Left ventricle myocardium inferior (tissue), 1 donor: ENCODE results near the gene GPR50. TPM values are rescaled to one million over a fixed set of nuclear protein-coding genes. Genes with fewer than 3 reads are reported as not detected.

Experiments used
- DNase-seq: peaks from one replicate; pipeline ENCODE4 v3.0.0-alpha.2; 2020
- H3K27ac ChIP-seq: fragments of 200-600 bp; replicated peaks from 2 replicates; pipeline ENCODE4 v1.8.0; 2021
- H3K27me3 ChIP-seq: fragments of 200-600 bp; 2 replicates; pipeline ENCODE4 v1.8.0; 2021; ENCODE audit warnings: low read depth
- H3K36me3 ChIP-seq: fragments of 200-600 bp; 2 replicates; pipeline ENCODE4 v1.8.0; 2021
- H3K4me1 ChIP-seq: fragments of 200-600 bp; 2 replicates; pipeline ENCODE4 v1.8.0; 2021
- H3K4me3 ChIP-seq: fragments of 200-600 bp; 2 replicates; pipeline ENCODE4 v1.8.0; 2021; ENCODE audit warnings: mild to moderate bottlenecking, moderate library complexity
- H3K9me3 ChIP-seq: fragments of 200-600 bp; replicated peaks from 2 replicates; pipeline ENCODE4 v1.8.0; 2021
- intact Hi-C: fragments of 100-400 bp; cut with micrococcal nuclease; formaldehyde crosslinking; loops from one replicate; pipeline ENCODE4 v1.11.0; 2022
- total RNA-seq: library from RNA; stranded (reverse); fragmentation: NEBNext Ultra II Directional; extraction: Animal tissue kit (Norgen Biotek cat#: 25700); gene quantifications from one replicate; pipeline ENCODE4 v1.2.1, GENCODE V29; 2021
- TF ChIP-seq, protein P1 (sequence below): fragments of 200-600 bp; IDR thresholded peaks from 2 replicates; pipeline ENCODE4 v1.8.0; 2021; ENCODE audit warnings: antibody characterized with exemption, mild to moderate bottlenecking, borderline replicate concordance
- donor health status: DM: no; HTN: yes; CAD: no; lungs with severe emphysema.

Gene GPR50
- total RNA-seq, 1 donor from 2014 or later: not detected

GRCh38 chrX:151155234-151155633 is 21.1 kb upstream of the GPR50 start:
- peaks cover 10% of the 10 kb centered on the region for H3K27me3 ChIP-seq
- H3K4me3 ChIP-seq: no peak overlapping the region
- H3K27ac ChIP-seq: no peak overlapping the region
- TF ChIP-seq, protein P1, sequence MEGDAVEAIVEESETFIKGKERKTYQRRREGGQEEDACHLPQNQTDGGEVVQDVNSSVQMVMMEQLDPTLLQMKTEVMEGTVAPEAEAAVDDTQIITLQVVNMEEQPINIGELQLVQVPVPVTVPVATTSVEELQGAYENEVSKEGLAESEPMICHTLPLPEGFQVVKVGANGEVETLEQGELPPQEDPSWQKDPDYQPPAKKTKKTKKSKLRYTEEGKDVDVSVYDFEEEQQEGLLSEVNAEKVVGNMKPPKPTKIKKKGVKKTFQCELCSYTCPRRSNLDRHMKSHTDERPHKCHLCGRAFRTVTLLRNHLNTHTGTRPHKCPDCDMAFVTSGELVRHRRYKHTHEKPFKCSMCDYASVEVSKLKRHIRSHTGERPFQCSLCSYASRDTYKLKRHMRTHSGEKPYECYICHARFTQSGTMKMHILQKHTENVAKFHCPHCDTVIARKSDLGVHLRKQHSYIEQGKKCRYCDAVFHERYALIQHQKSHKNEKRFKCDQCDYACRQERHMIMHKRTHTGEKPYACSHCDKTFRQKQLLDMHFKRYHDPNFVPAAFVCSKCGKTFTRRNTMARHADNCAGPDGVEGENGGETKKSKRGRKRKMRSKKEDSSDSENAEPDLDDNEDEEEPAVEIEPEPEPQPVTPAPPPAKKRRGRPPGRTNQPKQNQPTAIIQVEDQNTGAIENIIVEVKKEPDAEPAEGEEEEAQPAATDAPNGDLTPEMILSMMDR: no peak
- no peaks in the 10 kb centered on the region for H3K4me1 ChIP-seq
- no peaks in the 10 kb centered on the region for H3K9me3 ChIP-seq
- H3K36me3 ChIP-seq: no peaks in the 10 kb centered on the region
- DNase-seq: no peak
- intact Hi-C loops: loop anchor here (10.0 kb wide), 1 partner anchor 530 kb away; no protein-coding TSS in a partner anchor

GRCh38 chrX:151161690-151162089 is 14.7 kb upstream of the GPR50 start:
- Histone ChIP-seq H3K9me3 (no peaks in the 10 kb centered on the region), H3K4me1 (no peaks in the 10 kb centered on the region), H3K27ac (no peak overlapping the region), H3K36me3 (no peaks in the 10 kb centered on the region), H3K4me3 (no peak overlapping the region), H3K27me3 (no peaks in the 10 kb centered on the region)
- intact Hi-C loops: no loop called here
- DNase-seq: no peak
- TF ChIP-seq, protein P1: no peak

GRCh38 chrX:151167791-151168345 is 8.5 kb upstream of the GPR50 start:
- DNase-seq: no peak
- TF ChIP-seq, protein P1: no peak
- H3K4me3 ChIP-seq: no peak overlapping the region

DNA sequence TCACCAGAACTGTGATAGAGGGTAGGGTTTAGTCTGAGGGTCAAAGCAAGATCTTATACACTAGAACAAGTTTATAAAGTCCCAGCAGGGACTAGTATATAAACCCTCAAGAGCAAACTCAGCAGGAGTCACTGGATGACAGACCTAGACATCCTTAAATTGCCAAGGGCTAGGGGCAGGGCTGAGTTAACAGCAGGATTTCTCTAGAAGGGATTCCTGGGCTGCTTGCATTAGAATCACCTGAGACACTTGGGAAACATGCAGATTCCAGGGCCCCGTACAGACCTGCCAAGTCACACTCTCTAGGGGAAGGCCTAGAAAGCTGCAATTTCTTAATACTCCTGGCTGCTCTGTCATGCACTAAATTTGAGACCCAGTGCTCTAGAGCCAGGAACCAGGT is 6.6 kb upstream of the GPR50 start:
- H3K4me3 ChIP-seq: no peak overlapping the region
- intact Hi-C loops: no loop called here
- H3K9me3 ChIP-seq: no peaks in the 10 kb centered on the region
- peaks cover 28% of the 10 kb centered on the region for H3K27me3 ChIP-seq
- no peak overlapping the region for H3K27ac ChIP-seq
- no peak for DNase-seq
- TF ChIP-seq, protein P1: no peak
- no peaks in the 10 kb centered on the region for H3K36me3 ChIP-seq
- no peaks in the 10 kb centered on the region for H3K4me1 ChIP-seq

More at GRCh38 chrX:151167791-151168345, 8.5 kb upstream of the GPR50 start:
- H3K36me3 ChIP-seq: no peaks in the 10 kb centered on the region
- no peaks in the 10 kb centered on the region for H3K4me1 ChIP-seq
- intact Hi-C loops: no loop called here
- no peaks in the 10 kb centered on the region for H3K9me3 ChIP-seq
- peaks cover 14% of the 10 kb centered on the region for H3K27me3 ChIP-seq
- no peak overlapping the region for H3K27ac ChIP-seq

DNA sequence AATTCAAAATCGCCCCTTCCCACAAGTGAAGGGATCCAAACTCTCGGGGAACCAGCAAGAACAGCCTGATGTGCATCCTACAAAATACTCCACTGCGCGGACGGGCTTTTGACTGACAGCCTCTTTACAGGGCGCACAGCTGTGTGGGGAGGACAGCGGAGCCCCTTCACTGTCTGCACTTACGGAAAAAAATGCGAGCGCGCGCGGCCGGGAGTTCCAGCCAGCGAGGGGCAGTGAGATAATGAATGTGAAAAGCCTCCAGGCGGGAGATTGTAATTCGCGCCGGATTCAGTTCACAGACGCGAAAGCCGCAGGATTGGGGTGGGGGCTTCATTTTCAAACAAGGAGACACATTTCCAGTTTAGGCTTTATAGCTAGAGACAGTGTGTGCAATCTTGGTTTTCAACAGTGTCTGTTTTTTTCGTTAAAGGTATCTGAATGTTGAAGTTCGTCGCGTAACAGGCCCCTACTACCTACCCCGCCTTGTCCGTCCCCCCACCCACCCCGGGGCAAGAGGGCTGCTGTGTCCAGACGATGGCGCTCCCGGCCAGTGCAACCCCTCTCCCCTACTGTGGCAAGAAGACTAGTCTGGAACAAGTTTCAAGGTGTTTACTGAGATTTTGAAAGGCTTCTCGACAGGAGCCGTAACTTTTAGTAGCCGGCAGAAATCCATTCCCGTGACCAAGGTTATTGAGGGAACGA is 1.7 kb upstream of the GPR50 start:
- Histone ChIP-seq H3K27me3 (peaks cover 75% of the 10 kb centered on the region), H3K9me3 (no peaks in the 10 kb centered on the region), H3K27ac (no peak overlapping the region), H3K4me1 (no peaks in the 10 kb centered on the region), H3K4me3 (no peak overlapping the region), H3K36me3 (no peaks in the 10 kb centered on the region)
- intact Hi-C loops: no loop called here
- TF ChIP-seq, protein P1: no peak
- no peak for DNase-seq
